ENCODE measurements around the gene CCDC183.

CCDC183 gene

GRCh38 chr9:136848393-136849037, 52.4 kb downstream of the CCDC183 start:
- no peaks in the 10 kb centered on the region; the same call in 1 of the 2 replicates for H3F3A ChIP-seq (ENCODE audit: control insufficient read depth, insufficient read depth)
- H3K79me2 ChIP-seq (ENCODE audit: control insufficient read depth, low read length) = peaks cover 13% of the 10 kb centered on the region
- H3K9me3 ChIP-seq (ENCODE audit: control insufficient read depth, insufficient read depth, low read length) = no peaks in the 10 kb centered on the region
- H3K36me3 ChIP-seq (ENCODE audit: control insufficient read depth, low read length) = peaks cover 21% of the 10 kb centered on the region; the same call in 1 of the 2 replicates
- no peak for TF ChIP-seq EZH2phosphoT487 (IDR thresholded peaks at IDR 0.05; ENCODE audit: borderline replicate concordance, low read length)
- peak overlapping the region; percentile 79 for H3K4me3 ChIP-seq (ENCODE audit: low read length)
- H3K9me2 ChIP-seq (replicated peaks; ENCODE audit: control insufficient read depth, low read length) = no peaks in the 10 kb centered on the region
- no peaks in the 10 kb centered on the region for H3K27me3 ChIP-seq (ENCODE audit: control insufficient read depth, low read length)
- H3K4me1 ChIP-seq (ENCODE audit: control insufficient read depth, low read length) = peaks cover 18% of the 10 kb centered on the region
- H4K20me1 ChIP-seq (ENCODE audit: control insufficient read depth, insufficient read depth, low read depth, low read length) = peaks cover 6% of the 10 kb centered on the region; the same call in 1 of the 2 replicates
- peak overlapping the region; percentile 57 for H3K27ac ChIP-seq (ENCODE audit: low read depth, low read length)
- peak overlapping the region; percentile 75 for H3K4me2 ChIP-seq (ENCODE audit: low read length)

GRCh38 chr9:136849038-136849959, 53.2 kb downstream of the CCDC183 start, which contains the start of gene PHPT1:
Gene PHPT1, plus strand, starts transcription at chr9:136849409. Its CDS starts 22 bp downstream, at chr9:136849431.
- Histone ChIP-seq H3K4me3 (ENCODE audit: low read length) (peak within 1 kb of the TSS; percentile 79), H3K9me3 (ENCODE audit: control insufficient read depth, insufficient read depth, low read length) (no peaks in the 10 kb centered on the region), H3F3A (ENCODE audit: control insufficient read depth, insufficient read depth) (no peaks in the 10 kb centered on the region; the same call in 1 of the 2 replicates), H3K27me3 (ENCODE audit: control insufficient read depth, low read length) (no peaks in the 10 kb centered on the region), H3K36me3 (ENCODE audit: control insufficient read depth, low read length) (peaks cover 21% of the 10 kb centered on the region; the same call in 1 of the 2 replicates), H3K9me2 (replicated peaks; ENCODE audit: control insufficient read depth, low read length) (no peaks in the 10 kb centered on the region), H3K4me1 (ENCODE audit: control insufficient read depth, low read length) (peaks cover 21% of the 10 kb centered on the region), H3K4me2 (ENCODE audit: low read length) (peak within 1 kb of the TSS; percentile 75), H3K27ac (ENCODE audit: low read depth, low read length) (peak within 1 kb of the TSS; percentile 57), H4K20me1 (ENCODE audit: control insufficient read depth, insufficient read depth, low read depth, low read length) (peaks cover 6% of the 10 kb centered on the region; the same call in 1 of the 2 replicates), H3K79me2 (ENCODE audit: control insufficient read depth, low read length) (peaks cover 13% of the 10 kb centered on the region)
- TF ChIP-seq EZH2phosphoT487 (IDR thresholded peaks at IDR 0.05; ENCODE audit: borderline replicate concordance, low read length) = no peak
- TF ChIP-seq CTCF (IDR thresholded peaks at IDR 0.05; ENCODE audit: low read depth, low read length, poor library complexity, severe bottlenecking) = no peak

GRCh38 chr9:136849960-136850865, 54.1 kb downstream of the CCDC183 start:
- Histone ChIP-seq H3K79me2 (ENCODE audit: control insufficient read depth, low read length) (peaks cover 13% of the 10 kb centered on the region), H4K20me1 (ENCODE audit: control insufficient read depth, insufficient read depth, low read depth, low read length) (peaks cover 6% of the 10 kb centered on the region; the same call in 1 of the 2 replicates), H3K4me1 (ENCODE audit: control insufficient read depth, low read length) (peaks cover 21% of the 10 kb centered on the region), H3K27ac (ENCODE audit: low read depth, low read length) (no peak overlapping the region), H3K4me2 (ENCODE audit: low read length) (peak overlapping the region; percentile 75), H3K36me3 (ENCODE audit: control insufficient read depth, low read length) (peaks cover 21% of the 10 kb centered on the region; the same call in 1 of the 2 replicates), H3F3A (ENCODE audit: control insufficient read depth, insufficient read depth) (no peaks in the 10 kb centered on the region; the same call in 1 of the 2 replicates), H3K9me2 (replicated peaks; ENCODE audit: control insufficient read depth, low read length) (no peaks in the 10 kb centered on the region), H3K27me3 (ENCODE audit: control insufficient read depth, low read length) (no peaks in the 10 kb centered on the region), H3K9me3 (ENCODE audit: control insufficient read depth, insufficient read depth, low read length) (no peaks in the 10 kb centered on the region), H3K4me3 (ENCODE audit: low read length) (peak overlapping the region; percentile 79)
- TF ChIP-seq EZH2phosphoT487 (IDR thresholded peaks at IDR 0.05; ENCODE audit: borderline replicate concordance, low read length) (no peak), CTCF (IDR thresholded peaks at IDR 0.05; ENCODE audit: low read depth, low read length, poor library complexity, severe bottlenecking) (no peak)

All from DOHH2 (cell line).